Esophagus squamous epithelium (tissue), 4 donors: ENCODE results near the gene NFKBIE.

Source experiments
- POLR2A ChIP-seq, 4 donors: fragments of 450-650 bp; IDR thresholded peaks; one replicate each; pipeline ENCODE4 v1.6.1; 2017; ENCODE audit warnings: antibody characterized with exemption in 4 of 4, mild to moderate bottlenecking in 4 of 4, moderate library complexity in 3 of 4
- TF ChIP-seq, protein P1 (sequence below), 6 experiments: fragments of 450-650 bp in 4 of 6; fragments of 200-600 bp in 2 of 6; sonication (generic) in 2 of 6; IDR thresholded peaks; one replicate each; pipeline ENCODE4 v1.5.1; 2016 to 2019; ENCODE audit warnings: antibody characterized with exemption in 6 of 6, mild to moderate bottlenecking in 4 of 6, moderate library complexity in 4 of 6

GRCh38 chr6:44284121-44284520, 18.8 kb upstream of the NFKBIE start:
- TF ChIP-seq, protein P1, sequence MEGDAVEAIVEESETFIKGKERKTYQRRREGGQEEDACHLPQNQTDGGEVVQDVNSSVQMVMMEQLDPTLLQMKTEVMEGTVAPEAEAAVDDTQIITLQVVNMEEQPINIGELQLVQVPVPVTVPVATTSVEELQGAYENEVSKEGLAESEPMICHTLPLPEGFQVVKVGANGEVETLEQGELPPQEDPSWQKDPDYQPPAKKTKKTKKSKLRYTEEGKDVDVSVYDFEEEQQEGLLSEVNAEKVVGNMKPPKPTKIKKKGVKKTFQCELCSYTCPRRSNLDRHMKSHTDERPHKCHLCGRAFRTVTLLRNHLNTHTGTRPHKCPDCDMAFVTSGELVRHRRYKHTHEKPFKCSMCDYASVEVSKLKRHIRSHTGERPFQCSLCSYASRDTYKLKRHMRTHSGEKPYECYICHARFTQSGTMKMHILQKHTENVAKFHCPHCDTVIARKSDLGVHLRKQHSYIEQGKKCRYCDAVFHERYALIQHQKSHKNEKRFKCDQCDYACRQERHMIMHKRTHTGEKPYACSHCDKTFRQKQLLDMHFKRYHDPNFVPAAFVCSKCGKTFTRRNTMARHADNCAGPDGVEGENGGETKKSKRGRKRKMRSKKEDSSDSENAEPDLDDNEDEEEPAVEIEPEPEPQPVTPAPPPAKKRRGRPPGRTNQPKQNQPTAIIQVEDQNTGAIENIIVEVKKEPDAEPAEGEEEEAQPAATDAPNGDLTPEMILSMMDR (IDR thresholded peaks at IDR 0.05), result no peak
- no peak for TF ChIP-seq POLR2A (IDR thresholded peaks at IDR 0.05)
